Neural progenitor cell (in vitro differentiated cells): ENCODE measurements around the gene SIGLEC15.

ENCODE experiments used
- EZH2 ChIP-seq: fragments of 200-600 bp; sonication (generic); IDR thresholded peaks from 2 replicates; pipeline ENCODE4 v1.6.1; 2017; ENCODE audit warnings: antibody characterized with exemption, mild to moderate bottlenecking, moderate library complexity
- TF ChIP-seq, protein P1 (sequence below): fragments of 200-600 bp; sonication (generic); IDR thresholded peaks from 2 replicates; pipeline ENCODE4 v1.5.1; 2017; ENCODE audit warnings: antibody characterized with exemption, mild to moderate bottlenecking

GRCh38 chr18:45843019-45843418 is 17.5 kb downstream of the SIGLEC15 start:
- TF ChIP-seq, protein P1, sequence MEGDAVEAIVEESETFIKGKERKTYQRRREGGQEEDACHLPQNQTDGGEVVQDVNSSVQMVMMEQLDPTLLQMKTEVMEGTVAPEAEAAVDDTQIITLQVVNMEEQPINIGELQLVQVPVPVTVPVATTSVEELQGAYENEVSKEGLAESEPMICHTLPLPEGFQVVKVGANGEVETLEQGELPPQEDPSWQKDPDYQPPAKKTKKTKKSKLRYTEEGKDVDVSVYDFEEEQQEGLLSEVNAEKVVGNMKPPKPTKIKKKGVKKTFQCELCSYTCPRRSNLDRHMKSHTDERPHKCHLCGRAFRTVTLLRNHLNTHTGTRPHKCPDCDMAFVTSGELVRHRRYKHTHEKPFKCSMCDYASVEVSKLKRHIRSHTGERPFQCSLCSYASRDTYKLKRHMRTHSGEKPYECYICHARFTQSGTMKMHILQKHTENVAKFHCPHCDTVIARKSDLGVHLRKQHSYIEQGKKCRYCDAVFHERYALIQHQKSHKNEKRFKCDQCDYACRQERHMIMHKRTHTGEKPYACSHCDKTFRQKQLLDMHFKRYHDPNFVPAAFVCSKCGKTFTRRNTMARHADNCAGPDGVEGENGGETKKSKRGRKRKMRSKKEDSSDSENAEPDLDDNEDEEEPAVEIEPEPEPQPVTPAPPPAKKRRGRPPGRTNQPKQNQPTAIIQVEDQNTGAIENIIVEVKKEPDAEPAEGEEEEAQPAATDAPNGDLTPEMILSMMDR: no peak
- no peak for TF ChIP-seq EZH2
